Measurements from ENCODE around the gene CHRNA5. TPM values are rescaled to one million over a fixed set of nuclear protein-coding genes. Genes with fewer than 3 reads are reported as not detected.

The CHRNA5 gene
- polyA plus RNA-seq, 3 donors = 0.19 TPM; not detected in 2

GRCh38 chr15:78628227-78628626, 62.9 kb downstream of the CHRNA5 start:
- Histone ChIP-seq H3K79me2 (ENCODE audit: insufficient read depth, low read length) (no peaks in the 10 kb centered on the region), H4K20me1 (ENCODE audit: insufficient read depth, low read length) (no peaks in the 10 kb centered on the region), H3K9me3 (replicated peaks in 1 of 2; ENCODE audit: control insufficient read depth in 1 of 2, insufficient read depth in 1 of 2, low read length in 2 of 2) (peaks cover 0 to 5% of the 10 kb centered on the region in 2 donors), H3K27me3 (ENCODE audit: control insufficient read depth in 2 of 2, insufficient read depth in 2 of 2, low read length in 2 of 2) (peaks cover 0 to 4% of the 10 kb centered on the region in 2 donors), H2AFZ (ENCODE audit: insufficient read depth, low read depth, low read length, poor library complexity, severe bottlenecking) (no peak overlapping the region), H3K4me3 (replicated peaks in 1 of 3; ENCODE audit: low read depth in 2 of 3, low read length in 3 of 3) (no peak overlapping the region), H3K36me3 (replicated peaks in 1 of 2; ENCODE audit: control insufficient read depth in 1 of 2, insufficient read depth in 2 of 2, low read length in 2 of 2) (no peaks in the 10 kb centered on the region), H3K27ac (ENCODE audit: low read depth in 1 of 2, low read length in 2 of 2) (no peak overlapping the region), H3K4me1 (ENCODE audit: control insufficient read depth in 1 of 2, insufficient read depth in 2 of 2, low read length in 2 of 2) (no peaks in the 10 kb centered on the region), H3K4me2 (replicated peaks; ENCODE audit: extremely low read depth, low read length, poor library complexity, severe bottlenecking) (no peak overlapping the region), H3K9ac (ENCODE audit: insufficient read depth, low read length, poor library complexity, severe bottlenecking) (no peak overlapping the region)
- Mint-ChIP-seq H3K27me3 (ENCODE audit: low read depth in 3 of 3) (peaks cover 12 to 17% (median 12%) of the 10 kb centered on the region in 3 donors), H3K36me3 (no peaks in the 10 kb centered on the region), H3K9me3 (peaks cover 0 to 6% (median 4%) of the 10 kb centered on the region in 7 donors), H3K27ac (no peak overlapping the region), H3K4me3 (no peak overlapping the region), H3K4me1 (no peaks in the 10 kb centered on the region)
- WGBS (ENCODE audit: insufficient coverage) = 69% methylated on average over 4 of the region's 6 CpGs
- intact Hi-C loops (cut with micrococcal nuclease) = no loop called here
- DNase-seq = no peak
- TF ChIP-seq CTCF (IDR thresholded peaks at IDR 0.05) = no peak

GRCh38 chr15:78629031-78629715, 63.9 kb downstream of the CHRNA5 start:
- Histone ChIP-seq H3K36me3 (replicated peaks in 1 of 2; ENCODE audit: control insufficient read depth in 1 of 2, insufficient read depth in 2 of 2, low read length in 2 of 2) (no peaks in the 10 kb centered on the region), H2AFZ (ENCODE audit: insufficient read depth, low read depth, low read length, poor library complexity, severe bottlenecking) (no peak overlapping the region), H3K9ac (ENCODE audit: insufficient read depth, low read length, poor library complexity, severe bottlenecking) (no peak overlapping the region), H3K27me3 (ENCODE audit: control insufficient read depth in 2 of 2, insufficient read depth in 2 of 2, low read length in 2 of 2) (peaks cover 0 to 4% of the 10 kb centered on the region in 2 donors), H3K4me3 (replicated peaks in 1 of 3; ENCODE audit: low read depth in 2 of 3, low read length in 3 of 3) (no peak overlapping the region), H4K20me1 (ENCODE audit: insufficient read depth, low read length) (no peaks in the 10 kb centered on the region), H3K79me2 (ENCODE audit: insufficient read depth, low read length) (no peaks in the 10 kb centered on the region), H3K4me2 (replicated peaks; ENCODE audit: extremely low read depth, low read length, poor library complexity, severe bottlenecking) (no peak overlapping the region), H3K4me1 (ENCODE audit: control insufficient read depth in 1 of 2, insufficient read depth in 2 of 2, low read length in 2 of 2) (no peaks in the 10 kb centered on the region), H3K27ac (ENCODE audit: low read depth in 1 of 2, low read length in 2 of 2) (no peak overlapping the region), H3K9me3 (replicated peaks in 1 of 2; ENCODE audit: control insufficient read depth in 1 of 2, insufficient read depth in 1 of 2, low read length in 2 of 2) (peaks cover 4 to 9% of the 10 kb centered on the region in 2 donors)
- no peaks in the 10 kb centered on the region for H3K4me1 Mint-ChIP-seq
- peaks cover 11 to 13% (median 12%) of the 10 kb centered on the region in 3 donors for H3K27me3 Mint-ChIP-seq (ENCODE audit: low read depth in 3 of 3)
- no peak for TF ChIP-seq CTCF (IDR thresholded peaks at IDR 0.05)
- no peak overlapping the region for H3K27ac Mint-ChIP-seq
- no peak overlapping the region for H3K4me3 Mint-ChIP-seq
- WGBS (ENCODE audit: insufficient coverage) = 93% methylated on average over 26 of the region's 29 CpGs
- H3K9me3 Mint-ChIP-seq = peaks cover 3 to 12% (median 8%) of the 10 kb centered on the region in 7 donors
- no peaks in the 10 kb centered on the region for H3K36me3 Mint-ChIP-seq
- DNase-seq = no peak
- intact Hi-C loops (cut with micrococcal nuclease) = no loop called here

All from CD14-positive monocyte (primary cell).